ENCODE measurements around the gene SORL1.
"Not testable (repeated sequence)": the region's sequence is repeated elsewhere in the genome, so short reads cannot be mapped to it uniquely, and the experiment has no call there.

SORL1 gene

GRCh38 chr11:121569332-121570299 lies 117.5 kb downstream of the SORL1 start:
- FAIRE-seq, result not testable (repeated sequence)

GRCh38 chr11:121570453-121570852 lies 118.3 kb downstream of the SORL1 start:
- no peak for FAIRE-seq

GRCh38 chr11:121571506-121571905 lies 119.4 kb downstream of the SORL1 start:
- FAIRE-seq, result no peak

- FAIRE-seq, result no peak
These were observed 120.5 kb downstream of the SORL1 start for GRCh38 chr11:121572571-121573059.

GRCh38 chr11:121574801-121575200 lies 122.7 kb downstream of the SORL1 start:
- no peak for FAIRE-seq

GRCh38 chr11:121575250-121575962 lies 123.3 kb downstream of the SORL1 start:
- FAIRE-seq, result no peak

- no peak for FAIRE-seq
These were observed 123.8 kb downstream of the SORL1 start for GRCh38 chr11:121575963-121576290.

- FAIRE-seq, result no peak
These were observed 124.4 kb downstream of the SORL1 start for GRCh38 chr11:121576531-121576930.

GRCh38 chr11:121577106-121577848 lies 125.2 kb downstream of the SORL1 start:
- FAIRE-seq, result no peak

GRCh38 chr11:121578251-121578976 lies 126.3 kb downstream of the SORL1 start:
- no peak for FAIRE-seq

GRCh38 chr11:121580154-121580553 lies 128.0 kb downstream of the SORL1 start:
- no peak for FAIRE-seq

GRCh38 chr11:121581607-121582006 lies 129.5 kb downstream of the SORL1 start:
- FAIRE-seq, result no peak

- FAIRE-seq, result no peak
These were observed 130.2 kb downstream of the SORL1 start for GRCh38 chr11:121582296-121582695.

GRCh38 chr11:121583825-121584224 lies 131.7 kb downstream of the SORL1 start:
- FAIRE-seq, result no peak

- FAIRE-seq, result no peak
These were observed 134.6 kb downstream of the SORL1 start for GRCh38 chr11:121586750-121587149.

- FAIRE-seq, result no peak
These were observed 135.1 kb downstream of the SORL1 start for GRCh38 chr11:121587182-121587581.

- no peak for FAIRE-seq
These were observed 136.6 kb downstream of the SORL1 start for GRCh38 chr11:121588747-121589146.

- no peak for FAIRE-seq
These were observed 137.9 kb downstream of the SORL1 start for GRCh38 chr11:121589946-121590537.

GRCh38 chr11:121590772-121591404 lies 138.8 kb downstream of the SORL1 start:
- no peak for FAIRE-seq

- FAIRE-seq, result peak; percentile 63
These were observed 139.4 kb downstream of the SORL1 start for GRCh38 chr11:121591405-121592033.

- FAIRE-seq, result no peak
These were observed 140.6 kb downstream of the SORL1 start for GRCh38 chr11:121592708-121593107.
